H54 (cell line): ENCODE data around the gene ATP6V1G3.
"Not testable (repeated sequence)": the region's sequence is repeated elsewhere in the genome, so short reads cannot be mapped to it uniquely, and the experiment has no call there.

Experiments
- DNase-seq: peaks from one replicate; pipeline ENCODE4 v3.0.0; 2011; ENCODE audit warnings: low spot score, mixed read lengths; ENCODE audit not compliant: insufficient read length
- FAIRE-seq: peaks from 3 replicates; lab custom pipeline; 2011; peaks lifted over from hg19 to GRCh38; lab: Jason Lieb, UNC
- POLR2A ChIP-seq: IDR thresholded peaks from 2 replicates; pipeline ENCODE4 v1.6.1; 2011; ENCODE audit warnings: low read depth, mild to moderate bottlenecking, low read length

Gene ATP6V1G3

DNA sequence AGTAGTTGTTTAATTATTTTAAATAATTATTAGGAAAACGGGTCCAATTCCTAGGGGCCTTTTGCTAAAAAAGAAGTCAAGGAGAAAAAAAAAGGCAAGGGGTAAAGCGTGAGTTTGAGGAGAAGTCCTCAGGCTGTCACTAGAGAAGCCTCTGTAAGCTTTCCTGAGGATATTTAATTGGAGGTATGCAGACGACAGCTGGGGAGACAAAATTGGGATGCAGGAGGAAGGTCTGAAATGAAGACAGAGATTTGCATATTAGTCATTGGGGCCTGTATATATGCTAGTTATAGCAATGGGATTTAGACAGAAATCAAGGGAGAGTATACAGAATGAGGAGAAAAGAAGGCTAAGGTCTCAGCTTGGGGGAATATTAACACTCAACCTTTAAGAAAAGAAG, 8.6 kb downstream of the ATP6V1G3 start:
- TF ChIP-seq POLR2A: no peak
- FAIRE-seq: no peak
- DNase-seq: no peak

- no peak for DNase-seq
- no peak for TF ChIP-seq POLR2A
- no peak for FAIRE-seq
Measured at GRCh38 chr1:198530953-198531352, 9.5 kb downstream of the ATP6V1G3 start.

- DNase-seq (no peak), FAIRE-seq (no peak)
- TF ChIP-seq POLR2A: no peak
Measured at GRCh38 chr1:198529414-198529813, 11.1 kb downstream of the ATP6V1G3 start.

DNA sequence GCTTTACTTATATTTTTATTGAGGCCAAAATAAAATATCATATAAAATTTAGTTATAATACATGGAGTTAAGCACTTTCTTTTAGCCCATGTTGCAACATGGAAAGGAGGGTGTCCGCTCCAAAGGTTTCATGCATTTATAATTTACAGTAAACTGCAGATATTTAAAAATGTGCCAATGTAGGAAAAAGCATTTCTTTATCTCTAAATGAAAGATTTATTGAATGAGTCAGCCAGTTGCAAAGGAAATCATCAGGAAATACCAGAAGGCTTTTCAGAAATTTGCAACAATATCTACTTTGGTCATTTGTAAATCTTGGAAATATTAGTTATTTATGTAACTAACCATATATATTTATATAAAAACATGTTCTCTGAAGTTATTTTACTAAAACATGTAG, 12.1 kb downstream of the ATP6V1G3 start:
- DNase-seq (no peak), FAIRE-seq (no peak)
- TF ChIP-seq POLR2A: no peak

DNA sequence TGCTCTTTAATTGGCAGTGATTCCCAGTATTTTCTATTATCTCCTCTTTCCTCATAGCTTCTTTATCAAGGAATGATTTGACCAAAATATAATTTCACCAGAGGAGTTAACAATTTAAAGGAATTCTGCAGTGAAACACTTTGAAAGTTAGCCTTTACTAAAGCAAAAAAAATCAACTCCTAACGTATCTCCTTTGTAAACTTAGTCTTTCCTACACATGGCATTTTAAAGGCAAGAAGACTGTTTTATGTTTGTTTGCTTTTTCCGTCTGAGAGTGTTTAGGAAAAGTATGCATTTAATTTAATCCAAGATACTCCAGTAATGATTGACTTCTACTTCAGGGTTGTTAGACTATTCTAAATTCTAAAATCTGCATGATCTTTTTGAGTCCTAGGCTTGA, 15.9 kb downstream of the ATP6V1G3 start:
- no peak for TF ChIP-seq POLR2A
- peak; percentile 11 for FAIRE-seq
- no peak for DNase-seq

DNA sequence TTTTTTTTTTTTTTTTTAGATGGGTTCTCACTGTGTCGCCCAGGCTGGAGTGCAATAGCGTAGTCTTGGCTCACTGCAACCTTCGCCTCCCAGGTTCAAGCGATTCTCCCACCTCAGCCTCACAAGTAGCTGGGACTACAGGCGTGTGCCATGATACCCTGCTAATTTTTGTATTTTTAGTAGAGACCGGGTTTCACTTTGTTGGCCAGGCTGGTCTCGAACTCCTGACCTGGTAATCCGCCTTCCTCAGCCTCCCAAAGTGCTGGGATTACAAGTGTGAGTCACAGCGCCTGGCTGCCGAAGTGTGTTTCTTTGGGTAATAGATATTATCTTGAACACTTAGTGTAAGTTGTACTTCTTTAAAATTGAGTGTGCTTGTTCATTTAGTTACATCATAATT, 16.4 kb downstream of the ATP6V1G3 start:
- DNase-seq, FAIRE-seq: not testable (repeated sequence)

GRCh38 chr1:198523182-198523950, 17.1 kb downstream of the ATP6V1G3 start:
- TF ChIP-seq POLR2A: no peak
- DNase-seq (no peak), FAIRE-seq (peak; percentile 15)

GRCh38 chr1:198520524-198521254, 19.8 kb downstream of the ATP6V1G3 start:
- no peak for FAIRE-seq

GRCh38 chr1:198519639-198520501, 20.6 kb downstream of the ATP6V1G3 start:
- DNase-seq: no peak
- no peak for FAIRE-seq

More at GRCh38 chr1:198520524-198521254, 19.8 kb downstream of the ATP6V1G3 start:
- no peak for DNase-seq
- TF ChIP-seq POLR2A: no peak

GRCh38 chr1:198517623-198518199, 22.8 kb downstream of the ATP6V1G3 start:
- no peak for TF ChIP-seq POLR2A
- FAIRE-seq (no peak), DNase-seq (no peak)

More at GRCh38 chr1:198519639-198520501, 20.6 kb downstream of the ATP6V1G3 start:
- TF ChIP-seq POLR2A: no peak

DNA sequence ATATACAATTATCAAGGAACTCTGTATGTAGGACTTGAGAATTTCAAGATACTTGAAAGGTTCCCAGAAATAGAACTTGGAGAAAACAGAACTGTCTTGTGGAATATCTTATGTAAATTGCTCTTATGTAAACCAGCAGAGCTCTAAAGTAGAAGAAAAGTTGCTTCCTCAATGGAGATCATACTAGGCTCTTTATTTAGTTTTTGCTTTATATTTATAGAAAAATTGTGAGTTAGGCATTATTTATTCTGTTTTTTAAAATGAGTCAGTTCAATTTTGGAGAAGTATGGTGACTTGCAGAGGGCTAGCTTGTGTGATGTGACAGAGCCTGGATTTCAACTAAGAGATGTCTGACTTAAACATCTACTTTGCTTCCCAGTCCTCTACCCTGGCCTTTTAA, 40.4 kb downstream of the ATP6V1G3 start:
- no peak for DNase-seq
- no peak for FAIRE-seq
- no peak for TF ChIP-seq POLR2A

DNA sequence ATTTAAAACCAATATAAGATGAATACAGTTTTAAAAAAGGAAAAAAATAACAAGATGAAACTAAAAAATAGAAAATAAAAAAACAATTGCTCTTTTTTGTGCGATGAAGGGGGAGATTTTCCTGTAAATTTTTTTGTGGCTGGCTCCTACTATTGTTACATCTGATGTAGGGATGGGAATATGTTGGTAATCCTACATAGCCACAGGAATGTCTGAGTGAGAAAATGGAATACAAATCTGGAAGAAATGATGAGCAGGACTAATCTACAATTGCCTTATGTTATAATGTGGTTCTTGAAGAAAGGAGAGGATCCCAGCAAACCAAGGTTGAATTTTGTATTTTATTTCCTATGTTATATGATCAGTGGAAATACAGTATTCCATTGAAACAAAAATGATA, 40.9 kb downstream of the ATP6V1G3 start:
- no peak for FAIRE-seq
- TF ChIP-seq POLR2A: no peak
- DNase-seq: no peak

GRCh38 chr1:198498881-198499280, 41.6 kb downstream of the ATP6V1G3 start:
- no peak for TF ChIP-seq POLR2A
- FAIRE-seq (no peak), DNase-seq (no peak)

DNA sequence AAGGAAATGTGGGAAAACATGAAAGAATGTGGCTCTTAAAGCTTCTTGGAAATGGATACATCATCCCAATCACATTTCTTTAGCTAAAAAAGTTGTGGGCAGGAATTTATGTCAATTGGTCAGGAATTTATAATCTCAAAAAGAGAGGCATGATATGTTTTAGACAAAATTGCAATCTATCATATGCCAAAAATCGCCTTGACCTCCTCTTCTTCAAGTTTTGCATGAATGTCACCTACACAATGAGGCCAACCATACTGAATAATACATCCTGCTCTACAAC, 42.4 kb downstream of the ATP6V1G3 start:
- FAIRE-seq: no peak
- TF ChIP-seq POLR2A: no peak

More for the DNA sequence above, 42.4 kb downstream of the ATP6V1G3 start:
- DNase-seq: no peak
